PC-3 (cell line): Measurements from ENCODE around the gene PPP2R3B.

ENCODE experiments used
- EZH2 ChIP-seq: fragments of 300-600 bp; sonication (generic); IDR thresholded peaks from one replicate; pipeline ENCODE4 v1.6.1; 2017; ENCODE audit warnings: antibody characterized with exemption, mild to moderate bottlenecking, low read length; ENCODE audit not compliant: unreplicated experiment
- EZH2phosphoT487 ChIP-seq: fragments of 300-600 bp; sonication (generic); IDR thresholded peaks from 2 replicates; pipeline ENCODE4 v1.6.1; 2018; ENCODE audit warnings: mild to moderate bottlenecking, antibody characterized with exemption, low read length, borderline replicate concordance
- TF ChIP-seq, protein P1 (sequence below): fragments of 300-600 bp; sonication (generic); conservative IDR thresholded peaks from 2 replicates; pipeline ENCODE4 v1.5.1; 2017; ENCODE audit warnings: antibody characterized with exemption, low read depth, mild to moderate bottlenecking, low read length

DNA sequence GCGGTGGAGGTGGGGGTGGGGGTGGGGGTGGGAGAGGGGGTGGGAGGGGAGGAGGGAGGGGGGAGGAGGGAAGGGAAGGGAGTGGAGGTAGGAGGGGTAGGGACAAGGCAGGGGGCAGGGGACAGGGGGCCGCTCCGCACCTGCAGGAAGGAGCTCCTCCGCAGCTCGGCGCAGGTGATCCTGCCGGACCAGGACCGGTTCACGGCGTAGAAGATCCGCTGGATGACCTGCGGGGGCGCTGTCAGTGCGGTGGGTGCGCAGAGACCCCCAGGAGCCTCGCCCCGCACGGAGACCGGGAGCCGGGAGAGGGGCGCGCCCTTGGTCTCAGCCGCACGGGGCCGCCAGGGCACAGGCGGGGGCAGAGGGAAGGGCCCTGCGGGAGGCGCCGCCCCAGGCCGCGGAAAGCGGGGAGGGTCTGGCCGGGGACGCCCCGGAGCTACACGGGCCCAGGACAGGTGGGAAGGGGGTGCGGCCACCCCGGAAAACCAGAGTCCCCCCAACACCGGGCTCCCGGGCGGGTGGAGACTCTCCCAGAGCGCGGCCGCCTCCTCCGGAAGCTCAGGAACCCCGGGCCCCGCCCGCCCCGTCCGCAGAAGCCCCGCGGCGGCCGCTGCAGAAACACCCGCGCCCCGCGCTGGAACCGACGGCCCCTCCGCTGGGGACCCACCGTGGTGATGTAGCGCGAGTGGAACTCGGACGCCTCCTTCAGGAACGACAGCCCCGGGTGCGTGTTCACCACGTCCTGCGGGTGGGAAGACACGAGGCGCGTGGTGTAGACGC, 40.5 kb downstream of the PPP2R3B start:
- TF ChIP-seq, protein P1, sequence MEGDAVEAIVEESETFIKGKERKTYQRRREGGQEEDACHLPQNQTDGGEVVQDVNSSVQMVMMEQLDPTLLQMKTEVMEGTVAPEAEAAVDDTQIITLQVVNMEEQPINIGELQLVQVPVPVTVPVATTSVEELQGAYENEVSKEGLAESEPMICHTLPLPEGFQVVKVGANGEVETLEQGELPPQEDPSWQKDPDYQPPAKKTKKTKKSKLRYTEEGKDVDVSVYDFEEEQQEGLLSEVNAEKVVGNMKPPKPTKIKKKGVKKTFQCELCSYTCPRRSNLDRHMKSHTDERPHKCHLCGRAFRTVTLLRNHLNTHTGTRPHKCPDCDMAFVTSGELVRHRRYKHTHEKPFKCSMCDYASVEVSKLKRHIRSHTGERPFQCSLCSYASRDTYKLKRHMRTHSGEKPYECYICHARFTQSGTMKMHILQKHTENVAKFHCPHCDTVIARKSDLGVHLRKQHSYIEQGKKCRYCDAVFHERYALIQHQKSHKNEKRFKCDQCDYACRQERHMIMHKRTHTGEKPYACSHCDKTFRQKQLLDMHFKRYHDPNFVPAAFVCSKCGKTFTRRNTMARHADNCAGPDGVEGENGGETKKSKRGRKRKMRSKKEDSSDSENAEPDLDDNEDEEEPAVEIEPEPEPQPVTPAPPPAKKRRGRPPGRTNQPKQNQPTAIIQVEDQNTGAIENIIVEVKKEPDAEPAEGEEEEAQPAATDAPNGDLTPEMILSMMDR: no peak
- TF ChIP-seq EZH2phosphoT487 (no peak), EZH2 (no peak)
